ENCODE data around the gene SHOX.
"Not testable (repeated sequence)": the region's sequence is repeated elsewhere in the genome, so short reads cannot be mapped to it uniquely, and the experiment has no call there.

The SHOX gene

GRCh38 chrX:622802-623201 lies 7.8 kb upstream of the SHOX start:
- not testable (repeated sequence) for DNase-seq

- no peak for DNase-seq
Observed at GRCh38 chrX:623268-623598, 7.4 kb upstream of the SHOX start.

GRCh38 chrX:623599-624315 lies 6.8 kb upstream of the SHOX start:
- DNase-seq: peak; percentile 23

GRCh38 chrX:625137-625691 lies 5.4 kb upstream of the SHOX start:
- DNase-seq: no peak

- DNase-seq: not testable (repeated sequence)
Observed at GRCh38 chrX:626047-626446, 4.5 kb upstream of the SHOX start.

- DNase-seq: no peak
Observed at GRCh38 chrX:626745-627509, 3.7 kb upstream of the SHOX start.

GRCh38 chrX:627510-627981 lies 3.0 kb upstream of the SHOX start:
- no peak for DNase-seq

- DNase-seq: no peak
Observed at GRCh38 chrX:627995-628394, 2.6 kb upstream of the SHOX start.

GRCh38 chrX:629230-630006 lies 1.2 kb upstream of the SHOX start:
- DNase-seq: no peak

- DNase-seq: no peak
Observed at GRCh38 chrX:630007-630611, 482 bp upstream of the SHOX start.

- no peak for DNase-seq
Observed at GRCh38 chrX:631802-632365, 1.3 kb downstream of the SHOX start.

GRCh38 chrX:632366-633042 lies 1.9 kb downstream of the SHOX start:
- no peak for DNase-seq

GRCh38 chrX:633043-633984 lies 2.7 kb downstream of the SHOX start:
- no peak for DNase-seq

- DNase-seq: no peak
Observed at GRCh38 chrX:633985-634958, 3.7 kb downstream of the SHOX start.

- DNase-seq: no peak
Observed at GRCh38 chrX:635428-636090, 5.0 kb downstream of the SHOX start.

- DNase-seq: no peak
Observed at GRCh38 chrX:636981-637659, 6.5 kb downstream of the SHOX start.

GRCh38 chrX:637660-638481 lies 7.3 kb downstream of the SHOX start:
- DNase-seq: no peak
